ENCODE measurements around the gene USB1. TPM values are rescaled to one million over a fixed set of nuclear protein-coding genes. Genes with fewer than 3 reads are reported as not detected.

USB1 gene
- total and polyA plus RNA-seq, 4 donors: 14.7 to 72.7 (median 38.7) TPM

DNA sequence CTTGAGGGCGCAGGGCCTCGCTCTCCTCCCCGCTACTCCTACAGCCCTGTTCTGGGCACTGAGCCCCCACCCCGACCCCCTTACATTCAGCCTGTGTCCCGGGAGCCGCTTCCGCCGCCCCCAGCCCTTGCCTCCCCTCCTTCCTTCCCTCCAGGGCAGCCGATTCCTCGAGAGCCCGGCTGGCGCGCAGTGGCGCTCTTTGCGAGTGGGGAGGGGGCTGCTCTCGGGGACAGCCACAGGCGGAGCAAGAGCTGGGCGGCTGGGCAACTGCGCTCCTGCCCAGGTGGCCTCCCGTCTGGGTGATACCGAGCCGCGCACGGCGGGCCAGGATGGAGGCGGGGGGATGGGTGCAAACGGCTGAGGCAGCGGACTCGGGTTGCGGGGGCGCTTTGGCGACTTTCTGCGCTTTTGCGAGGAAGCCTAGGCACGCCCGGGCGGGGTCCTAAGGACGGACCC, 25.5 kb downstream of the USB1 start:
- TF ChIP-seq, protein P1, sequence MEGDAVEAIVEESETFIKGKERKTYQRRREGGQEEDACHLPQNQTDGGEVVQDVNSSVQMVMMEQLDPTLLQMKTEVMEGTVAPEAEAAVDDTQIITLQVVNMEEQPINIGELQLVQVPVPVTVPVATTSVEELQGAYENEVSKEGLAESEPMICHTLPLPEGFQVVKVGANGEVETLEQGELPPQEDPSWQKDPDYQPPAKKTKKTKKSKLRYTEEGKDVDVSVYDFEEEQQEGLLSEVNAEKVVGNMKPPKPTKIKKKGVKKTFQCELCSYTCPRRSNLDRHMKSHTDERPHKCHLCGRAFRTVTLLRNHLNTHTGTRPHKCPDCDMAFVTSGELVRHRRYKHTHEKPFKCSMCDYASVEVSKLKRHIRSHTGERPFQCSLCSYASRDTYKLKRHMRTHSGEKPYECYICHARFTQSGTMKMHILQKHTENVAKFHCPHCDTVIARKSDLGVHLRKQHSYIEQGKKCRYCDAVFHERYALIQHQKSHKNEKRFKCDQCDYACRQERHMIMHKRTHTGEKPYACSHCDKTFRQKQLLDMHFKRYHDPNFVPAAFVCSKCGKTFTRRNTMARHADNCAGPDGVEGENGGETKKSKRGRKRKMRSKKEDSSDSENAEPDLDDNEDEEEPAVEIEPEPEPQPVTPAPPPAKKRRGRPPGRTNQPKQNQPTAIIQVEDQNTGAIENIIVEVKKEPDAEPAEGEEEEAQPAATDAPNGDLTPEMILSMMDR (IDR thresholded peaks at IDR 0.05; ENCODE audit: control extremely low read depth, extremely low read depth): no peak
- H3K4me1 ChIP-seq (ENCODE audit: control insufficient read depth in 5 of 5, insufficient read depth in 5 of 5, low read length in 5 of 5): peaks cover 15 to 62% (median 47%) of the 10 kb centered on the region in 5 donors
- ATAC-seq (ENCODE audit: insufficient read depth, low FRiP score) (no peak), DNase-seq (peak; percentile 47 to 54 (median 50))
- H3K27me3 ChIP-seq (ENCODE audit: control insufficient read depth in 3 of 3, insufficient read depth in 3 of 3, low read length in 2 of 3): no peaks in the 10 kb centered on the region
- no peaks in the 10 kb centered on the region for H3K9me3 ChIP-seq (ENCODE audit: control insufficient read depth in 4 of 4, insufficient read depth in 3 of 4, low read length in 3 of 4)
- H3K9ac ChIP-seq (ENCODE audit: insufficient read depth in 1 of 2, low read length in 2 of 2): no peak overlapping the region
- peak overlapping the region; percentile 63 for H3K4me3 ChIP-seq
- WGBS, 2 donors: 1% methylated on average over 33 to 38 of the region's 38 CpGs
- H3K27ac ChIP-seq (ENCODE audit: low read depth in 1 of 2, low read length in 1 of 2): peak overlapping the region; percentile 87 to 94
- H3K36me3 ChIP-seq (ENCODE audit: control insufficient read depth in 4 of 4, insufficient read depth in 4 of 4, low read length in 4 of 4): no peaks in the 10 kb centered on the region

DNA sequence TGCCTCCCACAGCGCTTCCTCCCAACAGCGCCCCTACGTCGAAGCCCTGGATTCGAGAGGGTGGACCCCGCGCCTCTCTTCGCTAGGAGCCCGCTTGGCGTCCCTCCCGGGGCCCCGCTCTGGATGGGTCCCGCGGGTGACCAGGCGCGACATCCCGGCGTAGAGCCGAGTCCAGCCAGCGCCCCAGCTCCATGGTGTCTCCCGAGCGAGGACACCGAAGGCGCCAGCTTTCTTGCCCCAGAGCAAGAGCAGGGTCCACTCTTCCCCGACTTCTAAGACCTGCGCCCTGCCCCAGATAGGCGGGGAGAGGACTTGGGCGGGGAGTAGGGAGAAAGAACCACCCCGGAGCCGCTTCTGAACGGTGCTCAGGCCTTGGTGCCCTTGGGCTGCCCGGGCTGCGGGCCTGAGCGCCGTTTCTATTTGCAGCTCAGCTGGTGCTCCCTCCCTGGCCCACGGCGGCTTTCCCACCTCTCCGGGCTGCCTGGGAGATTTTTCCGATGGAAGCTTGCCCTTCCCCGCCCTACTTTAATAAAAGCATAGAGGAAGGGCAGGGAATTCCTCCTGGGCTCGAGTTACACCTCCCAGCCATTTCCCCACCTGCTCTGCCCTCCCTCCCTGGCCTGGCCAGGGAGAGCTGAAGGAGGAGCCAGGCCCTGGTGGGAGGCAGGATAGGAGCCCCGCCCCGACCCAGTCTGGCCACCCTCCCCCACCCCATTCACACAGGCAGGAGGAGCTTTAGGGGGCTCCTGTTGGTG, 26.1 kb downstream of the USB1 start:
- DNase-seq (peak; percentile 31 to 65 (median 49)), ATAC-seq (ENCODE audit: insufficient read depth, low FRiP score) (peak; percentile 20)
- no peaks in the 10 kb centered on the region for H3K9me3 ChIP-seq (ENCODE audit: control insufficient read depth in 4 of 4, insufficient read depth in 3 of 4, low read length in 3 of 4)
- no peak overlapping the region for H3K9ac ChIP-seq (ENCODE audit: insufficient read depth in 1 of 2, low read length in 2 of 2)
- peak overlapping the region; percentile 63 for H3K4me3 ChIP-seq
- peak overlapping the region; percentile 87 to 94 for H3K27ac ChIP-seq (ENCODE audit: low read depth in 1 of 2, low read length in 1 of 2)
- H3K4me1 ChIP-seq (ENCODE audit: control insufficient read depth in 5 of 5, insufficient read depth in 5 of 5, low read length in 5 of 5): peaks cover 10 to 61% (median 47%) of the 10 kb centered on the region in 5 donors
- H3K36me3 ChIP-seq (ENCODE audit: control insufficient read depth in 4 of 4, insufficient read depth in 4 of 4, low read length in 4 of 4): no peaks in the 10 kb centered on the region
- TF ChIP-seq, protein P1 (IDR thresholded peaks at IDR 0.05; ENCODE audit: control extremely low read depth, extremely low read depth): no peak
- WGBS, 2 donors: 12 to 15% methylated on average over 42 to 43 of the region's 43 CpGs
- H3K27me3 ChIP-seq (ENCODE audit: control insufficient read depth in 3 of 3, insufficient read depth in 3 of 3, low read length in 2 of 3): no peaks in the 10 kb centered on the region

DNA sequence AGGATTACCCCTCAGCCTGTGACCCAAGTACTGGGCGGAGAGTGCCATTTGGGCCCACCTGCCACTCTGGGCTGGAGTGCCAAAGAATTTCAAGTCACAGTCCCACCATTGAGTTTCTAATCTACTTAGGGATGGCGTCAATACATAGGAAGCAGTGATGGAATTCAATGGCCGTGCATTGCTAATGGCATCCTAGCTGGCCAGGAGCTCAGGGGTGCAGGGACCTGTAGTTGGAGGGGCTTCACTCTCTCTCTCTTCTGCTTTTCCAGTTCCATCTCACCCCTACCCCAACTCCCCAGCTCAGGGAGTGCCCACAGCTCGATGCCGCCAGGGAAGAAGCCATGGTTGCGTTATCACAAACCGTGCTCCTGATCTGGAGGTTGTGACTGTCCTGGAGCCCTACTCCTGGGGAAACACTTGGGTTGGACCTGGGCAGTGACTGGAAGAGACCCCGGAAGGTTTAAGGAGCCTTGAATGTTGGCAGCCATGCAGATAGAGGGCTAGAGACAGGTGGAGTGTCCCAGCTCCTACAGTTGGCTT, 26.8 kb downstream of the USB1 start:
- DNase-seq (no peak), ATAC-seq (ENCODE audit: insufficient read depth, low FRiP score) (no peak)
- TF ChIP-seq, protein P1 (IDR thresholded peaks at IDR 0.05; ENCODE audit: control extremely low read depth, extremely low read depth): no peak
- no peaks in the 10 kb centered on the region for H3K27me3 ChIP-seq (ENCODE audit: control insufficient read depth in 3 of 3, insufficient read depth in 3 of 3, low read length in 2 of 3)
- H3K9ac ChIP-seq (ENCODE audit: insufficient read depth in 1 of 2, low read length in 2 of 2): no peak overlapping the region
- H3K27ac ChIP-seq (ENCODE audit: low read depth in 1 of 2, low read length in 1 of 2): peak overlapping the region; percentile 23 to 94
- H3K9me3 ChIP-seq (ENCODE audit: control insufficient read depth in 4 of 4, insufficient read depth in 3 of 4, low read length in 3 of 4): no peaks in the 10 kb centered on the region
- peaks cover 10 to 60% (median 46%) of the 10 kb centered on the region in 5 donors for H3K4me1 ChIP-seq (ENCODE audit: control insufficient read depth in 5 of 5, insufficient read depth in 5 of 5, low read length in 5 of 5)
- no peaks in the 10 kb centered on the region for H3K36me3 ChIP-seq (ENCODE audit: control insufficient read depth in 4 of 4, insufficient read depth in 4 of 4, low read length in 4 of 4)
- 82 to 89% methylated on average over 8 of the region's 8 CpGs for WGBS, 2 donors
- H3K4me3 ChIP-seq: no peak overlapping the region
